Activated CD4-positive, alpha-beta T cell treated with anti-CD3 and anti-CD28 coated beads, Interleukin-2, amount 50 U/mL, for 16 hours (primary cell): ENCODE measurements around the gene DSE.
A peak's percentile ranks its signal among the peaks of the same experiment; 100 is the strongest.

Experiments used
- DNase-seq: peaks from one replicate; pipeline ENCODE4 v3.0.0-alpha.2; 2020

The DSE gene

GRCh38 chr6:116362276-116362675, 8.5 kb upstream of the DSE start:
- DNase-seq, result no peak

DNA sequence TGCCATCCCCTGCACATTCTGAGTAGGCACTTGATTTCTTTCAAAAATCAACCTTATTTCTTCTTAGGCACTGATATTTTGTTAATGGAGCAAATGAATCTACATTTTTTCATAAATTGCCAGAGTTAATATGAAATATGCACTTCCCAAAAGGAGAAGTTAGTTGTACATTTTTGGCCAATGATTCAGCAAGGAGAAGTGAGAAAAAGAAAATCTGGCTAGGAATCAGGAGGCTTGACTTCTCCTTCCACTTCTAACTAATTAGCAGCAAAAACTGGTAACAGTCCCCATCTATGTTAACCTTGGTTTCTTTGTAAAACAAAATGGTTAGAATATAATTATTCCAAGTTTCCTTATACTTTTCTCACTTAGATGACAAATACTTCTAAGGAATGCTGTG, 7.0 kb upstream of the DSE start:
- DNase-seq, result no peak

DNA sequence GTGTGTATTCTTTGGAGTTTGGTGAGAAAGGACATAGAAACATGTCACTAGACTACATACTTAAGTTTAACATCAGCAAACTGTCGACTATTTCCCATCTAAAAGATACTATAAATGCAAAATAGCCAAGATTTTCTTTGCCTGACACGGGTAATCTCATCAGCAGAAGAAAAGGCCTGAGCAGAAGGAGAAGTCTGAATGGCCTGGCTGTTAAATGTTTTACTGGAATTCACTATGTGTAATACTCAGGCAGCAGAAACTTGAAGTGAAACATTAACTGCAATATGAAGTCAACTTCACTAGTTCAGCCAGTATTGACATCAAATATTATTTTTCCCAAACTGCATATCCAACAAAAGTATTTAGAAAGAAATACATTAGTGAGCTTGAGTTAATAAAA, 6.4 kb upstream of the DSE start:
- DNase-seq, result no peak

GRCh38 chr6:116365743-116366142, 5.0 kb upstream of the DSE start:
- DNase-seq, result no peak

GRCh38 chr6:116366740-116367275, 3.9 kb upstream of the DSE start:
- DNase-seq, result no peak

DNA sequence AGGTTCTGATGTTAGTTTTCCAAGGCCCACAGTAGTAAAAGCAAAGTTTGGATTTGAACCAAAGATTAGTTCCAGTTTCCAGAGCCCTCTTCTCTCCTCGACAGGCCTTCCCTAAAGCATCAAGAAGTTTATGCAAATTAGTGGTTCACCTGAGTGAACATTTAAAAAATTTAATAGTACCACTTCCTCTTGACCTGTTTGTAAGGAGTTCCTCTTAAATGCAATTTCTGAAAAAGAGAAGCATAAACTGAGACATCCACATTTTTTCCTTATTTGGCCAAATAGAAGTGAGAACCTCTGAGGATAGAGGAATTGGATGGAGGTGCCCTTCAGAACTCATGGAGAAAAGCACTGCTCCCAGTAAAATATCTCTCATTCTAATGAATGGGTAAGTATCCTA, 1.2 kb upstream of the DSE start:
- DNase-seq, result no peak

GRCh38 chr6:116369964-116370759, 585 bp upstream of the DSE start:
- no peak for DNase-seq

DNA sequence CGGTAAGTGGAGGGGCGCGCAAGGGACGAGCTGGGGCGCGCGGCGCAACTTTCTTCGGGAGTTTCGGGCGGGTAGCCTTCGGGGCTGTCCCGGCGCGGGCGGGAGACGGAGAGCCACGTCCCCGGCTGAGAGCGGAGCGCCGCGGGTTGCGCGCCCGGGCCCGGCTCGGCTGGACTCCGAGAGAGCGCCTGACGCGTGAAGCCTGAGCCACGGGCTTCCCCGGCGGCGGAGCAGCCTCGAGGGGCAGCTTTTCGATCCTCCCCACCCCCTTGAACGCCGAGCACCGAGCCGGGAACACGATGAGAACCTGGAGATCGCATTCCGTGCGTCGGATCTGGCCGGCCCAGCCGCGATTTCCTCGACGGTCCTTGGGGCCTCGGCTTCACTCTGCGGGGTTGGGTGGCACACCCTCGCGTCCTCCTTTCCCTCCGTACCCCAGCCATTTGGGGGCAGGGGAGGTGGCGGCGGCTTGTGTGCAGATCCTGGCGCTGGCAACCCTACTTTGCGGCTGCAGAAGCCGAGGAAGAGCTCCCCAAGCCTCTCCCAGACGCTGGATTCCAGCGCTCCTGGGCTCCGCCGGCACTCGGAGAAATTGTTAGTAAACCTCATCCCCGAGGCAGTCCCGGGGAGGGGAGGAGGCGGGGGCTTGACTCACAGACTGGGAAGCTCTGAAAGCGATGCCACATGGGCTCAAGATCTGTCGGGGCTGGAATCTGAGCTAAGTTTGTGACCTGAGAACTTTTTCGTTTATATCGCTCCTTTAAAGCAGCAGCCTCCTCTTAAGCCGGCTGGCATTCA, 572 bp downstream of the DSE start:
- DNase-seq, result no peak

GRCh38 chr6:116371918-116372209, 1.1 kb downstream of the DSE start:
- DNase-seq, result no peak

DNA sequence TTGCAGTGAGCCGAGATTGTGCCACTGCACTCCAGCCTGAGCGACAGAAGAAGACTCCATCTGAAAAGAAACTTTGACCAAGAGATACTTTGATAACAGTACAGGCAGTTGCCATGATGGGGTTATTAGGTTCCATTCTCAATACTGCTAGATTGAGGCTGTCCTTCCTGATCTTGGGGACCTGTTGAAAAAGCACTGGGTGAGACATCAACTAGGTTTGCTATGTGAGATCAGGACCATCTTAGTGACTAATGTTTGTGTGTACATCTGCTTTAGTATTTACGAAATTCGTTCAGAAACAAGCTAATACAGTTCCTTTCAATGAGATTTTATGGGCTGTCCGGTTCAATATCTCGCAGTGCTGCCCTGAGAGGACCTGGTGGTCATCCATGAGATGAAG, 2.6 kb downstream of the DSE start:
- DNase-seq, result no peak

GRCh38 chr6:116373940-116374339, 3.2 kb downstream of the DSE start:
- DNase-seq, result no peak

DNA sequence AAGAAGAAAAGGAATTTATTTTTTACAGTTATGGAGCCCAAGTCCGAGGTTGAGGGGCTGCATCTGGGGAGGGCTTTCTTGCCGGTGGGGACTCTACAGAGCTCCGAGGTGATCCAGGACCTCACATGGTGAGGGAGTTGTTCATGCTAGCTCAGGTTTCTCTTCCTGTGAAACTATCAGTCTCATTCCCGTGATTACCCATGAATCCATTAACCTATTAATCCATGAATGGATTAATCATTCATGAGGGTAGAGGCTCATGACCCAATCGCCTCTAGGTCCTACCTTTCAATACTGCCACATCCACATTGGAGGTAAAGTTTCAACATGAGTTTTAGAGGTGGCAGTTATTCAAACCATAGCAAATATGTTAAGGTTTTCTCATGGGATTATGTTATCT, 3.8 kb downstream of the DSE start:
- DNase-seq, result no peak

DNA sequence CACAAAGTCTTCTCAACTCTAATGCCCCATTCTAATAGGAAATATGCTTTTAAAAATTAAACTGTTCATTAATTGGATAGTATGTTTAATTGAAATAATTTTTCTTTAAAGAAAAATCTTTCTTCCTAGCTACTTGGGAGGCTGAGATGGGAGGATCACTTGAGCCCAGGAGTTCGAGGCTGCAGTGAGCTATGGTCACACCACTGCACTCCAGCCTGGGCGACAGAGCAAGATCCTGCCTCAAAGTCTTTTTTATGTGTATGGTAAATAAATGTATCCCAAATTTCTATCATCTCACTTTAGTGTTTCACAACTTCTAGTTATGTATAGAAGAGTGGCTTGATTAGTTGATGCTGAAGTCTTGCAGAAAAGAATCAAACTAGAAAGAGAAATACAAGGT, 4.5 kb downstream of the DSE start:
- DNase-seq, result no peak

DNA sequence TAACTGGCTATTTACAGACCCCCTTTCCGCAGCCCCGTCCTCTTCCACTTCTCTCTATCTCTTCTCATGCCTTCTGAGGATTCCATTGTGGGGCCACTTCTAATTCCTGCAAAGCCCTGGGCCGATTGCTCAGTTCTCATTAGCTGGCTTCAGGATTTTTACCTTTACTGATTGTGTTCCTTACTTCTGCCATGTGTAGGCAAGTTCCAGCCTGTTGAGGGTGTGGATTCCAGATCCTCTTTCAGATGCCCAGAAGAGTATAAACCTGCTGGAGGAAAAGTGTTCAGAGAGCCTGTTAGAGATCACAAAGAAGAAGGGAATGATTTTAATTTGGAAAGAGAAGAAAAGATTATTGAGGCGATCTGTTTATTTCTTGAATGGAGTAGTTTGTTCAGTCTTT, 5.4 kb downstream of the DSE start:
- DNase-seq, result no peak

GRCh38 chr6:116379764-116380163, 9.0 kb downstream of the DSE start:
- no peak for DNase-seq

GRCh38 chr6:116380346-116380745, 9.6 kb downstream of the DSE start:
- DNase-seq, result no peak

DNA sequence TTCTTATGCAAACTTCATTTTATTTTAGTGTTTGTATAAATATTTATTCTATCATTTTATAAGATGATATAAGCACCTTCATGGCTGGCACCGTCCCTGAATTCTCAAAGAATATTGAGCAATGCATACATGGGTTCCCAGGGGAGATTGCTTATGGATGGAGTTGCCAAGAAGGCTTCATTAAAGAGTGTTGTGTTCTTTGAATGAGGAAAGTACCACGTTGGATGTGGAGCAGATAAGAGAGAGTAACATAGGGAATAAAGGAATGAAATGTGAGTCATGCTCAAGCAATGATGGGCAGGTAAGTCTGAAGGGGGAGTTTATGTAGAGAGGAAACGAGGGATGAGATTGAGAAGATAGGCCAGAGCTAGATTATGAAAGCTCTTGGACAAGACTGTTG, 10.3 kb downstream of the DSE start:
- no peak for DNase-seq

- no peak for DNase-seq
Measured at GRCh38 chr6:116382587-116382986, 11.8 kb downstream of the DSE start.

DNA sequence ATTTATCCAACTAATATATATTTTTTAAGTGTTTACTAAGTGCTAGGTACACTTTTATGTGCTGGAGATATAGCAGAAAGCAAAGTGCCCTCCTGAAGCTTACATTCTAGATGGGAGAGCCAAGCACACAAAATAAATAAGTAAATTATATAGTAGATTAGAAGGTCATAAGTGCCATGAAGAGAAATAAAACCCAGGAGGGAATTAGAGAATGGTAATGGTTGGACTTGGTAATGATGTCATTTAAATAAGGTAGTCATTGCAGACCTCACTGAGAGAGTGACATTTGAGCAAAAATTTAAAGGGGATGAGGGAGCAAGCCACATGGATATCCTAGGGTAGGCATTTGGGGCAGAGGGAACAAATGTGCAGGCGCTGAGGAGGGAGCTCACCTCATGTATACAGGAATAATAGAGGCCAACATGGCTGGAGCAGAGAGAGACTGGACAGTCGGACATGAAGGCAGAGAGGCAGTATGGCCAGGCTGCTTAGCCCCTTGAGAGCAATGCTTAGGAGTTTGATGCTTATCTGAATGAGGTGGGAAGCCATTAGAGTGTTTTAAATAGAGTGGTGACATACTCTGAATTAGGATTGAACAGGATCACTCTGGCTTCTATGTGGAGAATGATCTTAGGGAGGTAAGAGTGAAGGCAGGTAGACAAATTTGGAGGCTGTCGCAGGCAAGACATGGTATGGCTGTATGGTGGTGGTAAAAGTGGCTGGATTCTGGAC, 14.1 kb downstream of the DSE start:
- no peak for DNase-seq

GRCh38 chr6:116385459-116385802, 14.7 kb downstream of the DSE start:
- no peak for DNase-seq

DNA sequence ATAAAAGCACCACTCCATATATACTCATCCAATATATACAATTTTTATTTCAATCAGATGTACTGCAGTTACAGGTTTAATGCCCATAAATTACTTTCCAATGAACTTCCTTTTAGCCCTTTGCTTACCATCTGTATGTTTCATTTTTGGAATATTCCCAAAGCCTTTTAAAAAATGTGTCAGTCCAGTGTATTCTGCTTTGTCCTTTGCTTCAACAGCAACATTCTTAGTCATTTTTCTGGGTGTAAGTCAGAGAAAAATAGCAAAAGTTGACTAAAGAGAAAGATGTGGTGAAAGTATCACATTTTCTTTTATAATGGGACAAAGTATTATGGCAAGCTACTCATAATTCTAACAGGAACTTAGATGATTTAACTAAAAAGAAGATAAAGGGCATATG, 15.2 kb downstream of the DSE start:
- no peak for DNase-seq

- no peak for DNase-seq
Measured at GRCh38 chr6:116386581-116387299, 16.0 kb downstream of the DSE start.

DNA sequence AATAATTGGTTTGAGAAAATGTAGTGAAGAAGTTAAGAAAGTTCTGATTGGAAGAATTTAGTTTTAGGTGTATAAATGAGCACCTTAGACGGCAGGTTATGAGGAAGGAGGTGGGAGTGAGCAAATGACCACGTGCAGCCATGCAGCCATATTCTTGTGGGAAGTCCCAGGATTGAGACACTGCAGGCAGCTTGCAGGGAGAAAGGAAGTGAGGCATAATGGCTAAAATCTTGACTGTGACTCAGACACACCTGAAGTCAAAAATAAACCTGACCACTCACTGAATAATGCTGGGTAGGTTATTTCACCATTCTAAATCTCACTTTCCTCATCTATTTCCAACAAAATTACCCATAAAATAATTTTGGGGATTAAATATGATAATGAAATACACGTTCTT, 16.6 kb downstream of the DSE start:
- DNase-seq, result peak; percentile 35
